ENCODE measurements around the gene NTRK2.

NTRK2 gene

GRCh38 chr9:84742261-84742660 is 72.7 kb downstream of the NTRK2 start:
- DNase-seq = no peak

- no peak for DNase-seq
These were observed 74.7 kb downstream of the NTRK2 start for GRCh38 chr9:84744195-84744594.

GRCh38 chr9:84744726-84745125 is 75.2 kb downstream of the NTRK2 start:
- DNase-seq = no peak

GRCh38 chr9:84748112-84748511 is 78.6 kb downstream of the NTRK2 start:
- no peak for DNase-seq

- no peak for DNase-seq
These were observed 80.8 kb downstream of the NTRK2 start for GRCh38 chr9:84750152-84750865.

- no peak for DNase-seq
These were observed 82.4 kb downstream of the NTRK2 start for GRCh38 chr9:84751921-84752320.

GRCh38 chr9:84754461-84754860 is 84.9 kb downstream of the NTRK2 start:
- DNase-seq = no peak

- DNase-seq = no peak
These were observed 85.4 kb downstream of the NTRK2 start for GRCh38 chr9:84754881-84755280.

GRCh38 chr9:84755380-84755779 is 85.9 kb downstream of the NTRK2 start:
- no peak for DNase-seq

GRCh38 chr9:84756171-84756570 is 86.6 kb downstream of the NTRK2 start:
- DNase-seq = no peak

- DNase-seq = no peak
These were observed 87.2 kb downstream of the NTRK2 start for GRCh38 chr9:84756731-84757130.

GRCh38 chr9:84758817-84759216 is 89.3 kb downstream of the NTRK2 start:
- DNase-seq = no peak

- no peak for DNase-seq
These were observed 89.8 kb downstream of the NTRK2 start for GRCh38 chr9:84759300-84759750.

- DNase-seq = no peak
These were observed 90.3 kb downstream of the NTRK2 start for GRCh38 chr9:84759804-84760203.

GRCh38 chr9:84761137-84761808 is 91.7 kb downstream of the NTRK2 start:
- no peak for DNase-seq

- no peak for DNase-seq
These were observed 103.0 kb downstream of the NTRK2 start for GRCh38 chr9:84772511-84772910.

GRCh38 chr9:84773022-84773421 is 103.5 kb downstream of the NTRK2 start:
- no peak for DNase-seq

GRCh38 chr9:84775056-84775643 is 105.6 kb downstream of the NTRK2 start:
- DNase-seq = no peak

- DNase-seq = no peak
These were observed 109.0 kb downstream of the NTRK2 start for GRCh38 chr9:84778570-84778969.

GRCh38 chr9:84779883-84780282 is 110.4 kb downstream of the NTRK2 start:
- no peak for DNase-seq

- DNase-seq = no peak
These were observed 110.9 kb downstream of the NTRK2 start for GRCh38 chr9:84780385-84780784.

- DNase-seq = no peak
These were observed 111.9 kb downstream of the NTRK2 start for GRCh38 chr9:84781458-84781857.

GRCh38 chr9:84781931-84782866 is 112.7 kb downstream of the NTRK2 start:
- DNase-seq = no peak
